HG03354 (cell line): ENCODE results near the gene RRAD.
"Not testable (repeated sequence)": the region's sequence is repeated elsewhere in the genome, so short reads cannot be mapped to it uniquely, and the experiment has no call there.

Experiments
- ATAC-seq: cut with Tn5 transposase; IDR thresholded peaks from one replicate; pipeline ENCODE4 v1.9.1; 2021; ENCODE audit warnings: mild to moderate bottlenecking; ENCODE audit not compliant: unreplicated experiment, poor library complexity, severe bottlenecking

Gene RRAD

DNA sequence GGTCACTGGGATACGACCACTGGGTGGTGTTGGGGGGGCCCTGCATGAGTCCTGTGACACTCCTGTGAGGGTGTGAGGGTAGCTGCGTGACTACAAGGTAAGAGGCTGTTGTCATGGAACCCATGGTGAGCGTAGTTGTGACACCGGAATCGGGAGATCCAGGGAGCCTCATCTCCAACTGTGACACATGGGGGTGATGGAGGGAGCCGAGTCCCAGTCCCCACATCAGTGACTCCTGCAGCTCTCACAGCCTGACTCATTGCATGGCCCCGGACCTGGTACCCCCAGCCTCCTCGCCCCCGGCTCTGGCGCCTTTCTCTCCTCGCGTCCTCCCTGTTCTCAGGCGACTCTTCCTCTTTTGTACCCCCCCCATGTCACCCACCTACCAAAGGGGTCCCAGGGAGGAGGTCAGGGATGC is 20.9 kb downstream of the RRAD start:
- no peak for ATAC-seq

- no peak for ATAC-seq
Observed at GRCh38 chr16:66903544-66904427, 21.5 kb downstream of the RRAD start.

DNA sequence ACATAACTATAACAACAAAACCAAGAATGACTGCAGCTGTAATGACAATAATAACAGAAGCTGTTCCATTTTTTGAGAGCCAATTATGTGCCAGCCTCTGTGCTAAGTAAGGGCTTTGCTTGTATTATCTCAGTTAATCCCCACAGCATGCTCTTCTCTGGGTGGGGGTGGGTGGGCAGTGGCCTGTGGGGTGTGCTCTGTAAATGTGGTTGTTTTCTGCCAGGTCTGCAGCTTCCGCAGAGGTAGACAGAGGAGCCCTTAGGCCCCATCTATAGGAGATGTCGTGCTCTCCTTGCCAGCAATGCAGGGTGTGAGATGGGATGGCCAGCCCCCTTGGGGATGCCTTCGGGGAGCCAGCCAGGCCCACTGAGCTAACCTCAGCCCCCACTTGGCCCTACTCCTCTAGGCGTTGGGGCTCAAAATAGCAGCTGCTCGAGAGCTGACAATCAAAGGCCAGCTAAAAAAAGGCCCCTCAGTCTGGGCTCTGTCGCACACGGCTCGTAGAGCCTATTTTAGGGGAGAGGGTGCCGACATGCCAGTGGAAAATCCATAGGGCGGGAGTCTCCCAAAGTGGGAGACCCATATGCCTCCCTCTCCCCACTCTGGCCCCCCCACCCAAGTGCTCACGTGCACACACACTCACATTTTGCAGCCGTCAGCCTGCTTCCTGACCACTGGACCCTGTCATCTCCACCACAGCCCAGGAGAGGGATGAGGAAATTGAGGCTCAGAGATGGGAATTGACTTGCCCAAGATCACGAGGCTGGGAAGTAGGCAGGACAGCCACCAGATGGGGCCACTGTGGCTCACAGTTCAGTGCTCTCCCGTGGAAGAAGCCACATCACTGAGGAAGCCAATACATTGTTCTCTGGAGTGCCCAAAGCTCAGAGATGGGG is 22.4 kb downstream of the RRAD start:
- no peak for ATAC-seq

- no peak for ATAC-seq
Observed at GRCh38 chr16:66901626-66902025, 23.7 kb downstream of the RRAD start.

DNA sequence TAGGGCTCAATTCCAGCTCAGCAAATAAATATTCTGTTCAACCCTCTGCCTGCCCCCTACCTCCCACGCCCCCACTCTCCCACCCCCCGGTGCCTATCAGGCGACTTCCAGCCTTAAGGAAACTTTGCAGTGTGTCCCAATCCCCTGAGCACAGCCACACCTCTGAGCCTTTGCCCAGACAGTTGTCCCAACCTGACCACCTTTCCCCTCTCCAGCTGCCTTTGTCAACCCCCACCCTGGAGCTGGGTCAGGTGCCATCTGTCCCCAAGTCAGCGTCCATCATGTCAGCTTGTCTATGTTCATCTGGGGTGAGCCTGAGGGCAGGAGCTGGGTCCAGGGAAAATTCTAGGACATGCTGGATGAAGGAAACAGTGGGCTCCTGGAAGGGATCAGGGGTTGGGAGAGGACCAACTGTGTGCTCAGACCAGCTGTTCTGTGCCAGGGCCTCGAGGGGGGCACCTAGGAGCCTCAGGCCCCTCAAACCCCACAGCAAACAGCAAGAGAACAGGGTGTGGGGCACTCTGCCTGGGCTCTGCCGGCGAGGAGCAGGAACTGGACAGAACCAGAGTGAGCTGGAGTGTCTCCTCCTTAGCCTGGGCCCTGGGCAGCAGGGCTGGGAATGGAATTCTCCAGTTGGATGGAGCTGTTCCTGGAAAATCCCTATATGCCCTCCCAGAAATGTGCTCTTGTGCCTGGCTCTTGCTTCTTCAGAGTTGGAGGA is 24.5 kb downstream of the RRAD start:
- ATAC-seq, result no peak

GRCh38 chr16:66899945-66900710 is 25.2 kb downstream of the RRAD start:
- no peak for ATAC-seq

- ATAC-seq, result no peak
Observed at GRCh38 chr16:66899310-66899944, 25.9 kb downstream of the RRAD start.

GRCh38 chr16:66898933-66899309 is 26.4 kb downstream of the RRAD start:
- no peak for ATAC-seq

- ATAC-seq, result no peak
Observed at GRCh38 chr16:66898207-66898606, 27.1 kb downstream of the RRAD start.

DNA sequence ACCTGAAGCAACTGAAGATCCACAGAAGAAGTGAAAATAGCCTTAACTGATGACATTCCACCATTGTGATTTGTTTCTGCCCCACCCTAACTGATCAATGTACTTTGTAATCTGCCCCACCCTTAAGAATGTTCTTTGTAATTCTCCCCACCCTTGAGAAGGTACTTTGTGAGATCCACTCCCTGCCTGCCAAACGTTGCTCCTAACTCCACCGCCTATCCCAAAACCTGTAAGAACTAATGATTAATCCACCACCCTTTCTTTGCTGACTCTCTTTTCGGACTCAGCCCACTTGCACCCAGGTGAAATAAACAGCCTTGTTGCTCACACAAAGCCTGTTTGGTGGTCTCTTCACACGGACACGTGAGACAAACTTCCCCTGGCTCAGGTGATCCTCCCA is 28.7 kb downstream of the RRAD start:
- not testable (repeated sequence) for ATAC-seq

DNA sequence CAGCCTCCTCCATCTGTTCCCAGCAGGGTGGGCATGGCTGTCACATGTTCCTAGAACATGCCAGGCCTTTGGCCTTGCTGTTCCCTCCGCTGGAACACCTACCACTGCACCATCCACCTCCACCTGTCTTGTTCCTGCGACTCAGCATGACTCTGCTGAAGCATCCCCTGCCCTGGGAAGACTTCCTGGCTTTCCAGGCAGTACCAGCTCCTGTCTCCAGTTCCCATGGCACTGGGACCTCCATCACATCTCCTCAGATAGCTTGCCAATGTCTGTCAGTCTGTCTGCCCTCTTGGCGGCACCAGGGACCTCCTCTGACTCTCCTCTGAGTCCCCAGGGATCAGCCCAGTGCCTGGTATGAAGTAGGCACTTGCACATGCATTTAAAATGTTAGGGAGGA is 29.3 kb downstream of the RRAD start:
- ATAC-seq, result no peak

DNA sequence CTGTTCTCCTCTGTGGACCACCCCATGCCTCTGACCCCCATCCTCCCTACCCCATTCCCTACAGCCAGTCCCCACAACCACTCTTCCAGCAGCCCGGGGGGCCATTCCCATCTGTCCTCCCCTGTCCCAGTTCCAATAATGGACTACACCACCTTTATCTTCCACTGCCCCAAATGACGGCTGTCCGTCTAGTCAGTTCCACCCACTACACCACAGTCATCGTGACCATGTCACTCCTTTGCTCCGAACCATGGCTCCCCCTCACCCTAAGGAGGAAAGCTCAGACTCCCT is 29.7 kb downstream of the RRAD start:
- no peak for ATAC-seq

GRCh38 chr16:66894948-66895688 is 30.2 kb downstream of the RRAD start:
- peak; percentile 80 for ATAC-seq

GRCh38 chr16:66894055-66894454 is 31.3 kb downstream of the RRAD start:
- ATAC-seq, result no peak

GRCh38 chr16:66891797-66892196 is 33.5 kb downstream of the RRAD start:
- ATAC-seq, result no peak

DNA sequence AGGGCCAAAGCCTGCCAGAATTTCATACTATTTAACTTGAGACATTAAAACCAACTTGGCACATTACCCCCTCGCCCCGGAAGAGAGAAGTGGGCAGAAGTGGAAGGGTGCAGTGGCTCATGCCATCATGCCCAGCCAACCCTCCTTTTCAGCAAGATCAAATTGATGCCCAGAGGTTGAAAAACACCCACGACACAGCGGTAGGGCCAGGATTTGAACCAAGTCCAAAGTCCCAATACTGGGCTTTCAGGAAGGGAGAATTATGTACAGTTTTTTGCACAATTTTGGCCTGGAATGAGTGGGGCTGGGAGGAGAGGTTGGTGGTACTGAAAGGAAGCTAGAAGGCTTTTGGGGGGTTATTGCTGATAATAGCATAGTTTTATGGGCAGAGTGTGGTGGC is 34.0 kb downstream of the RRAD start:
- no peak for ATAC-seq

DNA sequence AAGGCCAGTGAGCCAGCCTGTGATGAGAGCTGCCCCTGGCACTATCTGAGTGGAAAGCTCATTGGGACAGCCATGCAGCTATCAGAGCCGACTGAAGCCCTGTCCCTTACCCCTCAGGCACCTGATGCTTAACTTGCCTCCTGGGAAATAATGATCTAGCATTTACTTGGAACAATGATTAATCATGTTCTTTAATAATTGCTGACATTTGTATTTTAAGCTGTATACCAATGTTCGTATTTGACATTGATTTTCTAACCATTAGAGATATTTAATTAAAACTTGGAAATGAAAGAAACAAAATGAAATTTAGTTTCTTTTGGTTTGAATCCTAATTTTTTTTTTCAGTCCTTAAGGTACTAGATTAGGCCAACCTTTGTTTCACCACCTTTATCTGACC is 34.5 kb downstream of the RRAD start:
- ATAC-seq, result no peak

DNA sequence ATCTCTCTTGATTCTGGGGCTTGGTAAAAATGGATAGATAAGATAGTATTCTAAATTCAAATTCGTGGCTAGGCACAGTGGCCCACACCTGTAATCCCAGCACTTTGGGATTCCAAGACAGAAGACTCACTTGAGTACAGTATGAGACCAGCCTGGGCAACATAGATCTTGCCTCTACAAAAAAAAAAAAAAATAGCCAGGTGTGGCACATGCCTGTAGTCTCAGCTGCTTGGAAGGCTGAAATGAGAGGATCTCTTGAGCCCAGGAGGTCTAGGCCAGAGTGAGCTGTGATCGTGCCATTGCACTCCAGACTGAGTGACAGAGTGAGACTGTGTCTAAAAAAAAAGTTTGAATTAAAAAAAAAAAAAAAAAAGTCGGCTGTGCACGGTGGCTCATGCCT is 35.7 kb downstream of the RRAD start:
- no peak for ATAC-seq
